NB4 (cell line): ENCODE data around the gene LRIG3.

Experiments used
- MYC ChIP-seq: IDR thresholded peaks from 2 replicates; pipeline ENCODE4 v1.6.1; 2011; ENCODE audit warnings: low read depth, low read length
- POLR2A ChIP-seq: IDR thresholded peaks from 2 replicates; pipeline ENCODE4 v1.6.1; 2011; ENCODE audit warnings: mild to moderate bottlenecking; ENCODE audit not compliant: insufficient read length; ENCODE audit errors: extremely low read depth
- TF ChIP-seq, protein P1 (sequence below): IDR thresholded peaks from one replicate; pipeline ENCODE4 v1.5.1; 2012; ENCODE audit warnings: low read depth, low read length

DNA sequence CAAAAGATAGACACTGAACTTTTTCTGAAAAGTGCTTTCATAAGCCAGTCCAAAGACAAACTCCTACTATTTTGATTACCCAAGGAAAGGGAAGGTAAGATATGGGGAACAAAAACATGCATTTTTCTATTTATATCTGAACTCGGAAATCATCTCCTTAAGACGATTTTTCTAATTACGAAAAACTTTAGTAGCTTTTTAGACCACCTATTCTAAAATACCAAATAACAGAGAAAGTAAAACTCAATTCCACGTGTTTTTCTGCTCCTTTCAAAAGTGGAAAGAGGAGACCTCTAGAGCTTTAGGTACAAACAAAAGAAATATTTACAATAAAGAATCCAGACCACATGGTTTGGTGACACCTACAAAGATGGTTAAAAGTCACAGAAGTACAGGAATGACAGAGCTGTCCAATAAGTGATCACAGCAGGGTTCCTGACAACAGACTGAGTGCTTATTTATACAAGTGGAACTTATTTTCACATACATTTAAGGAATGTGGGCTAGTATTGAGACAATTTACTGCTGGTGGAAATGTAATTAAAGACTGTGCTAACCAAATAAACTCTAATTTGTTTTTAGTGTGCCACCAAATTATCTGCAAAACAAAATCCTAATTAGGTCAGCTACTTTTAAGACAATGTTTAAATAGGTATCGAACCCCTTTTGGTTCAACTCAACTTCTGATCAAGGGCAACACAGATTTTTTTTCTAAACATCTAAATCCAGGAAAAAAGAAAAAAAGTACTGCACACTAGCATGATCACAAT is 2.4 kb downstream of the LRIG3 start:
- no peak for TF ChIP-seq MYC
- TF ChIP-seq, protein P1, sequence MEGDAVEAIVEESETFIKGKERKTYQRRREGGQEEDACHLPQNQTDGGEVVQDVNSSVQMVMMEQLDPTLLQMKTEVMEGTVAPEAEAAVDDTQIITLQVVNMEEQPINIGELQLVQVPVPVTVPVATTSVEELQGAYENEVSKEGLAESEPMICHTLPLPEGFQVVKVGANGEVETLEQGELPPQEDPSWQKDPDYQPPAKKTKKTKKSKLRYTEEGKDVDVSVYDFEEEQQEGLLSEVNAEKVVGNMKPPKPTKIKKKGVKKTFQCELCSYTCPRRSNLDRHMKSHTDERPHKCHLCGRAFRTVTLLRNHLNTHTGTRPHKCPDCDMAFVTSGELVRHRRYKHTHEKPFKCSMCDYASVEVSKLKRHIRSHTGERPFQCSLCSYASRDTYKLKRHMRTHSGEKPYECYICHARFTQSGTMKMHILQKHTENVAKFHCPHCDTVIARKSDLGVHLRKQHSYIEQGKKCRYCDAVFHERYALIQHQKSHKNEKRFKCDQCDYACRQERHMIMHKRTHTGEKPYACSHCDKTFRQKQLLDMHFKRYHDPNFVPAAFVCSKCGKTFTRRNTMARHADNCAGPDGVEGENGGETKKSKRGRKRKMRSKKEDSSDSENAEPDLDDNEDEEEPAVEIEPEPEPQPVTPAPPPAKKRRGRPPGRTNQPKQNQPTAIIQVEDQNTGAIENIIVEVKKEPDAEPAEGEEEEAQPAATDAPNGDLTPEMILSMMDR = no peak
- TF ChIP-seq POLR2A = no peak
